Peyer's patch (tissue), 4 donors: ENCODE data around the gene TBC1D22B.

Source experiments
- POLR2A ChIP-seq, 2 donors: fragments of 450-650 bp; IDR thresholded peaks; one replicate each; pipeline ENCODE4 v1.5.1; 2017; ENCODE audit warnings: antibody characterized with exemption in 2 of 2, mild to moderate bottlenecking in 2 of 2, moderate library complexity in 2 of 2
- TF ChIP-seq, protein P1 (sequence below), 6 experiments: fragments of 450-650 bp in 4 of 6; fragments of 200-600 bp in 2 of 6; sonication (generic) in 1 of 6; IDR thresholded peaks; one replicate each; pipeline ENCODE4 v1.5.1; 2017 to 2019; ENCODE audit warnings: antibody characterized with exemption in 6 of 6, mild to moderate bottlenecking in 3 of 6, moderate library complexity in 1 of 6

- TF ChIP-seq POLR2A (IDR thresholded peaks at IDR 0.05) = no peak
- TF ChIP-seq, protein P1, sequence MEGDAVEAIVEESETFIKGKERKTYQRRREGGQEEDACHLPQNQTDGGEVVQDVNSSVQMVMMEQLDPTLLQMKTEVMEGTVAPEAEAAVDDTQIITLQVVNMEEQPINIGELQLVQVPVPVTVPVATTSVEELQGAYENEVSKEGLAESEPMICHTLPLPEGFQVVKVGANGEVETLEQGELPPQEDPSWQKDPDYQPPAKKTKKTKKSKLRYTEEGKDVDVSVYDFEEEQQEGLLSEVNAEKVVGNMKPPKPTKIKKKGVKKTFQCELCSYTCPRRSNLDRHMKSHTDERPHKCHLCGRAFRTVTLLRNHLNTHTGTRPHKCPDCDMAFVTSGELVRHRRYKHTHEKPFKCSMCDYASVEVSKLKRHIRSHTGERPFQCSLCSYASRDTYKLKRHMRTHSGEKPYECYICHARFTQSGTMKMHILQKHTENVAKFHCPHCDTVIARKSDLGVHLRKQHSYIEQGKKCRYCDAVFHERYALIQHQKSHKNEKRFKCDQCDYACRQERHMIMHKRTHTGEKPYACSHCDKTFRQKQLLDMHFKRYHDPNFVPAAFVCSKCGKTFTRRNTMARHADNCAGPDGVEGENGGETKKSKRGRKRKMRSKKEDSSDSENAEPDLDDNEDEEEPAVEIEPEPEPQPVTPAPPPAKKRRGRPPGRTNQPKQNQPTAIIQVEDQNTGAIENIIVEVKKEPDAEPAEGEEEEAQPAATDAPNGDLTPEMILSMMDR (IDR thresholded peaks at IDR 0.05) = no peak
Measured at GRCh38 chr6:37239526-37239925, 18.0 kb upstream of the TBC1D22B start.
